CD8-positive, alpha-beta memory T cell (primary cell): ENCODE data around the gene NKAIN2. TPM values are rescaled to one million over a fixed set of nuclear protein-coding genes. Genes with fewer than 3 reads are reported as not detected.

Source experiments
- CTCF ChIA-PET: fragments of 350-600 bp; sonication (Branson Sonifier 250); formaldehyde crosslinking; loops from one replicate; lab custom pipeline; 2021; ENCODE audit warnings: antibody characterized with exemption; lab: Charles Lee
- POLR2A ChIA-PET: fragments of 350-600 bp; sonication (Branson Sonifier 250); formaldehyde crosslinking; loops from one replicate; lab custom pipeline; 2021; ENCODE audit warnings: antibody characterized with exemption; lab: Charles Lee
- DNase-seq, 5 donors: peaks; one replicate each; pipeline versions ENCODE4 v3.0.0 to v3.0.0-alpha.2; 2020 to 2022; ENCODE audit warnings: mixed read lengths in 1 of 5
- H3K27ac ChIP-seq: one replicate; pipeline ENCODE4 v1.7.0; 2013; ENCODE audit warnings: low read depth, mild to moderate bottlenecking, low read length, moderate library complexity
- H3K27me3 ChIP-seq: 2 replicates; pipeline ENCODE4 v1.7.0; 2013; ENCODE audit warnings: low read length, mild to moderate bottlenecking; ENCODE audit not compliant: insufficient read depth, poor library complexity, severe bottlenecking
- H3K36me3 ChIP-seq: 2 replicates; pipeline ENCODE4 v1.7.0; 2013; ENCODE audit warnings: mild to moderate bottlenecking, low read length, moderate library complexity; ENCODE audit not compliant: insufficient read depth
- H3K4me1 ChIP-seq: 2 replicates; pipeline ENCODE4 v1.7.0; 2013; ENCODE audit warnings: mild to moderate bottlenecking, low read length, moderate library complexity; ENCODE audit not compliant: insufficient read depth
- H3K4me3 ChIP-seq: 2 replicates; pipeline ENCODE4 v1.7.0; 2013; ENCODE audit warnings: mild to moderate bottlenecking, low read length
- H3K9me3 ChIP-seq: 2 replicates; pipeline ENCODE4 v1.7.0; 2013; ENCODE audit warnings: mild to moderate bottlenecking, low read length
- H3K27ac Mint-ChIP-seq, 8 donors: one replicate each; pipeline ENCODE4 v1.8.0; 2020 to 2021; ENCODE audit warnings: mixed read lengths in 8 of 8, mild to moderate bottlenecking in 6 of 8, inconsistent platforms in 3 of 8, moderate library complexity in 3 of 8
- H3K27me3 Mint-ChIP-seq, 2 donors: one replicate each; pipeline ENCODE4 v1.8.0; 2020 to 2021; ENCODE audit warnings: mixed read lengths in 2 of 2, mild to moderate bottlenecking in 1 of 2, moderate library complexity in 1 of 2
- H3K36me3 Mint-ChIP-seq, 3 donors: one replicate each; pipeline ENCODE4 v1.8.0; 2020 to 2021; ENCODE audit warnings: mixed read lengths in 3 of 3, inconsistent platforms in 1 of 3, mild to moderate bottlenecking in 1 of 3
- H3K4me1 Mint-ChIP-seq, 3 donors: one replicate each; pipeline ENCODE4 v1.8.0; 2020 to 2021; ENCODE audit warnings: mixed read lengths in 3 of 3, inconsistent platforms in 1 of 3, mild to moderate bottlenecking in 1 of 3
- H3K4me3 Mint-ChIP-seq, 7 donors: one replicate each; pipeline ENCODE4 v1.8.0; 2020 to 2021; ENCODE audit warnings: mixed read lengths in 7 of 7, mild to moderate bottlenecking in 6 of 7, moderate library complexity in 4 of 7, inconsistent platforms in 2 of 7
- H3K9me3 Mint-ChIP-seq, 5 donors: one replicate each; pipeline ENCODE4 v1.8.0; 2020 to 2022; ENCODE audit warnings: mixed read lengths in 5 of 5, mild to moderate bottlenecking in 3 of 5, moderate library complexity in 2 of 5, inconsistent platforms in 1 of 5
- polyA plus RNA-seq: library from polyadenylated mRNA; unstranded; fragments of 300-500 nt; fragmentation: Illumina TruSeq; gene quantifications from one replicate; pipeline ENCODE4 v1.2.3, GENCODE V29; 2021
- total RNA-seq, 2 experiments: library from RNA; stranded (reverse); gene quantifications; one replicate each; pipeline ENCODE4 v1.2.3, GENCODE V29; 2021

NKAIN2 gene
- total and polyA plus RNA-seq, 3 experiments from 2014 or later, result not detected

- Mint-ChIP-seq H3K9me3 (peaks cover 0 to 2% (median 0%) of the 10 kb centered on the region in 5 donors), H3K27me3 (peaks cover 2 to 12% of the 10 kb centered on the region in 2 donors), H3K4me1 (no peaks in the 10 kb centered on the region), H3K36me3 (no peaks in the 10 kb centered on the region), H3K27ac (no peak overlapping the region), H3K4me3 (no peak overlapping the region)
- ChIA-PET CTCF (no interaction called here), POLR2A (no interaction called here)
- Histone ChIP-seq H3K27ac (no peak overlapping the region), H3K4me1 (no peaks in the 10 kb centered on the region), H3K9me3 (no peaks in the 10 kb centered on the region), H3K36me3 (no peaks in the 10 kb centered on the region), H3K4me3 (no peak overlapping the region), H3K27me3 (no peaks in the 10 kb centered on the region)
- DNase-seq, result no peak
Measured at GRCh38 chr6:123810214-123810613, 6.5 kb downstream of the NKAIN2 start.

- H3K9me3 Mint-ChIP-seq, result peaks cover 0 to 2% (median 0%) of the 10 kb centered on the region in 5 donors
- Histone ChIP-seq H3K9me3 (no peaks in the 10 kb centered on the region), H3K4me3 (no peak overlapping the region), H3K27ac (no peak overlapping the region), H3K36me3 (no peaks in the 10 kb centered on the region), H3K27me3 (no peaks in the 10 kb centered on the region), H3K4me1 (no peaks in the 10 kb centered on the region)
- no peaks in the 10 kb centered on the region for H3K36me3 Mint-ChIP-seq
- DNase-seq, result no peak
- no peaks in the 10 kb centered on the region for H3K4me1 Mint-ChIP-seq
- ChIA-PET CTCF (no interaction called here), POLR2A (no interaction called here)
- H3K27ac Mint-ChIP-seq, result no peak overlapping the region
- peaks cover 0 to 7% of the 10 kb centered on the region in 2 donors for H3K27me3 Mint-ChIP-seq
- H3K4me3 Mint-ChIP-seq, result no peak overlapping the region
Measured at GRCh38 chr6:123810948-123811347, 7.3 kb downstream of the NKAIN2 start.

GRCh38 chr6:123811378-123811777 lies 7.7 kb downstream of the NKAIN2 start:
- Mint-ChIP-seq H3K27me3 (peaks cover 0 to 3% of the 10 kb centered on the region in 2 donors), H3K27ac (no peak overlapping the region), H3K36me3 (no peaks in the 10 kb centered on the region), H3K9me3 (peaks cover 0 to 2% (median 0%) of the 10 kb centered on the region in 5 donors), H3K4me1 (no peaks in the 10 kb centered on the region), H3K4me3 (no peak overlapping the region)
- H3K4me1 ChIP-seq, result no peaks in the 10 kb centered on the region
- no peaks in the 10 kb centered on the region for H3K36me3 ChIP-seq
- DNase-seq, result no peak
- no peak overlapping the region for H3K27ac ChIP-seq
- POLR2A ChIA-PET, result no interaction called here
- H3K4me3 ChIP-seq, result no peak overlapping the region
- no peaks in the 10 kb centered on the region for H3K27me3 ChIP-seq
- CTCF ChIA-PET, result no interaction called here
- no peaks in the 10 kb centered on the region for H3K9me3 ChIP-seq

GRCh38 chr6:123812621-123813020 lies 9.0 kb downstream of the NKAIN2 start:
- CTCF ChIA-PET, result no interaction called here
- no peaks in the 10 kb centered on the region for H3K4me1 ChIP-seq

GRCh38 chr6:123821112-123821511 lies 17.4 kb downstream of the NKAIN2 start:
- H3K36me3 ChIP-seq, result no peaks in the 10 kb centered on the region
- ChIA-PET POLR2A (no interaction called here), CTCF (no interaction called here)
- no peaks in the 10 kb centered on the region for H3K27me3 ChIP-seq
- no peak overlapping the region for H3K4me3 ChIP-seq
- H3K27ac ChIP-seq, result no peak overlapping the region
- no peak for DNase-seq
- H3K4me1 ChIP-seq, result no peaks in the 10 kb centered on the region
- Mint-ChIP-seq H3K27ac (no peak overlapping the region), H3K27me3 (no peaks in the 10 kb centered on the region), H3K36me3 (no peaks in the 10 kb centered on the region), H3K4me1 (no peaks in the 10 kb centered on the region), H3K4me3 (no peak overlapping the region), H3K9me3 (peaks cover 0 to 4% (median 0%) of the 10 kb centered on the region in 5 donors)
- no peaks in the 10 kb centered on the region for H3K9me3 ChIP-seq

More at GRCh38 chr6:123812621-123813020, 9.0 kb downstream of the NKAIN2 start:
- H3K4me3 Mint-ChIP-seq, result no peak overlapping the region
- Histone ChIP-seq H3K27ac (no peak overlapping the region), H3K4me3 (no peak overlapping the region), H3K36me3 (no peaks in the 10 kb centered on the region), H3K27me3 (no peaks in the 10 kb centered on the region), H3K9me3 (no peaks in the 10 kb centered on the region)
- no peaks in the 10 kb centered on the region for H3K36me3 Mint-ChIP-seq
- H3K27me3 Mint-ChIP-seq, result no peaks in the 10 kb centered on the region
- peaks cover 0 to 2% (median 0%) of the 10 kb centered on the region in 5 donors for H3K9me3 Mint-ChIP-seq
- no peak overlapping the region for H3K27ac Mint-ChIP-seq
- no peak for DNase-seq
- H3K4me1 Mint-ChIP-seq, result no peaks in the 10 kb centered on the region
- POLR2A ChIA-PET, result no interaction called here

- H3K27ac ChIP-seq, result no peak overlapping the region
- no peaks in the 10 kb centered on the region for H3K27me3 ChIP-seq
- Mint-ChIP-seq H3K9me3 (peaks cover 0 to 5% (median under 1%) of the 10 kb centered on the region in 5 donors), H3K4me3 (no peak overlapping the region), H3K4me1 (no peaks in the 10 kb centered on the region), H3K36me3 (no peaks in the 10 kb centered on the region), H3K27me3 (peaks cover 0 to 2% of the 10 kb centered on the region in 2 donors), H3K27ac (no peak overlapping the region)
- H3K4me1 ChIP-seq, result no peaks in the 10 kb centered on the region
- ChIA-PET CTCF (no interaction called here), POLR2A (no interaction called here)
- H3K9me3 ChIP-seq, result no peaks in the 10 kb centered on the region
- DNase-seq, result no peak
- no peak overlapping the region for H3K4me3 ChIP-seq
- no peaks in the 10 kb centered on the region for H3K36me3 ChIP-seq
Measured at GRCh38 chr6:123829302-123829953, 25.8 kb downstream of the NKAIN2 start.

- H3K27ac ChIP-seq, result no peak overlapping the region
- no peaks in the 10 kb centered on the region for H3K4me1 Mint-ChIP-seq
- no peak overlapping the region for H3K27ac Mint-ChIP-seq
- peaks cover 0 to 5% (median 2%) of the 10 kb centered on the region in 5 donors for H3K9me3 Mint-ChIP-seq
- no peaks in the 10 kb centered on the region for H3K36me3 Mint-ChIP-seq
- no peaks in the 10 kb centered on the region for H3K27me3 ChIP-seq
- DNase-seq, result no peak
- no peaks in the 10 kb centered on the region for H3K36me3 ChIP-seq
- H3K4me3 Mint-ChIP-seq, result no peak overlapping the region
- ChIA-PET CTCF (no interaction called here), POLR2A (no interaction called here)
- no peaks in the 10 kb centered on the region for H3K9me3 ChIP-seq
- H3K4me1 ChIP-seq, result no peaks in the 10 kb centered on the region
- H3K4me3 ChIP-seq, result no peak overlapping the region
- H3K27me3 Mint-ChIP-seq, result peaks cover 0 to 2% of the 10 kb centered on the region in 2 donors
Measured at GRCh38 chr6:123830120-123830519, 26.5 kb downstream of the NKAIN2 start.

- Mint-ChIP-seq H3K27me3 (no peaks in the 10 kb centered on the region), H3K4me3 (no peak overlapping the region), H3K4me1 (no peaks in the 10 kb centered on the region), H3K9me3 (peaks cover 0 to 5% (median 2%) of the 10 kb centered on the region in 5 donors), H3K27ac (no peak overlapping the region), H3K36me3 (no peaks in the 10 kb centered on the region)
- no peak overlapping the region for H3K27ac ChIP-seq
- H3K27me3 ChIP-seq, result no peaks in the 10 kb centered on the region
- ChIA-PET POLR2A (no interaction called here), CTCF (no interaction called here)
- no peak overlapping the region for H3K4me3 ChIP-seq
- no peaks in the 10 kb centered on the region for H3K36me3 ChIP-seq
- no peak for DNase-seq
- H3K9me3 ChIP-seq, result no peaks in the 10 kb centered on the region
- no peaks in the 10 kb centered on the region for H3K4me1 ChIP-seq
Measured at GRCh38 chr6:123838505-123839234, 35.0 kb downstream of the NKAIN2 start.
